SK-N-MC (cell line): Measurements from ENCODE around the gene KLHDC8A.

ENCODE experiments used
- EZH2 ChIP-seq: fragments of 200-600 bp; sonication (generic); IDR thresholded peaks from one replicate; pipeline ENCODE4 v1.6.1; 2017; ENCODE audit warnings: antibody characterized with exemption
- FOXP2 ChIP-seq: optimal IDR thresholded peaks from 2 replicates; pipeline ENCODE3; 2011; ENCODE audit warnings: mild to moderate bottlenecking, moderate library complexity; ENCODE audit not compliant: insufficient read depth; ENCODE audit errors: extremely low read length, control extremely low read depth
- POLR2AphosphoS5 ChIP-seq: IDR thresholded peaks from 2 replicates; pipeline ENCODE4 v1.6.1; 2012; ENCODE audit warnings: mild to moderate bottlenecking, low read depth, low read length, borderline replicate concordance

- TF ChIP-seq POLR2AphosphoS5 (no peak), EZH2 (no peak), FOXP2 (no peak)
Measured at GRCh38 chr1:205301842-205302588, 54.7 kb downstream of the KLHDC8A start.
